ENCODE measurements around the gene MAPKAP1.

The MAPKAP1 gene

DNA sequence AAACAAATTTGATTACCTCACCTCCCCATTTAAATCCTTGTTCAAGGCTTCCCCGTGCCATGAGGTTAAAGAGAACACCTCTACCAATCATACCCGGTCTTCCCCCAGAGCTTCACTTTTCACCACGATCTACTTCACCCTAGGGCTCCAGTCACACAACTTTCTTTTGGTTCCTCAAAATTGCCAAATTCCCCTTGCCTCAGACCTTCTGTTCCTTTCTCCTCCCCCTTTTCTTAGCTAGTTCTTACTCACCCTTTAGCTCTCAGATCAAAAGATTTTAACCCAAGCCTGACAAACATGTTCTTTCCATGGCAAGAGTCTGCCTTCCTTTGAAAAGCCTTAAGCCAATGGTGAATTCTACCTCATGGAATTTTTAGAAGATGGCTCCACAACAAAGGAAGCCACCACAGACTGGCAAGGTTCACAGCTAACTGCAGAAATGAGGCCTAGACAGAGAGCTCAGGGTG is 56.7 kb downstream of the MAPKAP1 start:
- Histone ChIP-seq H3K4me1 (ENCODE audit: insufficient read depth, low read length) (peaks cover 3% of the 10 kb centered on the region; the same call in 1 of the 2 replicates), H3K4me2 (ENCODE audit: insufficient read depth, low read length) (no peak overlapping the region), H3K27ac (ENCODE audit: low read length) (no peak overlapping the region), H3K9me3 (ENCODE audit: insufficient read depth, low read length, severe bottlenecking) (no peaks in the 10 kb centered on the region), H3K9ac (ENCODE audit: low read depth, low read length) (no peak overlapping the region), H2AFZ (ENCODE audit: low read depth, low read length) (no peak overlapping the region), H3K4me3 (ENCODE audit: low read depth in 1 of 2, low read length in 2 of 2) (no peak overlapping the region), H4K20me1 (ENCODE audit: insufficient read depth, low read length) (peaks cover 9% of the 10 kb centered on the region), H3K36me3 (ENCODE audit: insufficient read depth, low read length) (peaks cover 6% of the 10 kb centered on the region; the same call in 1 of the 2 replicates), H3K27me3 (ENCODE audit: insufficient read depth, low read length, poor library complexity) (no peaks in the 10 kb centered on the region), H3K79me2 (ENCODE audit: insufficient read depth, low read length) (peaks cover 12% of the 10 kb centered on the region)
- TF ChIP-seq, protein P1, sequence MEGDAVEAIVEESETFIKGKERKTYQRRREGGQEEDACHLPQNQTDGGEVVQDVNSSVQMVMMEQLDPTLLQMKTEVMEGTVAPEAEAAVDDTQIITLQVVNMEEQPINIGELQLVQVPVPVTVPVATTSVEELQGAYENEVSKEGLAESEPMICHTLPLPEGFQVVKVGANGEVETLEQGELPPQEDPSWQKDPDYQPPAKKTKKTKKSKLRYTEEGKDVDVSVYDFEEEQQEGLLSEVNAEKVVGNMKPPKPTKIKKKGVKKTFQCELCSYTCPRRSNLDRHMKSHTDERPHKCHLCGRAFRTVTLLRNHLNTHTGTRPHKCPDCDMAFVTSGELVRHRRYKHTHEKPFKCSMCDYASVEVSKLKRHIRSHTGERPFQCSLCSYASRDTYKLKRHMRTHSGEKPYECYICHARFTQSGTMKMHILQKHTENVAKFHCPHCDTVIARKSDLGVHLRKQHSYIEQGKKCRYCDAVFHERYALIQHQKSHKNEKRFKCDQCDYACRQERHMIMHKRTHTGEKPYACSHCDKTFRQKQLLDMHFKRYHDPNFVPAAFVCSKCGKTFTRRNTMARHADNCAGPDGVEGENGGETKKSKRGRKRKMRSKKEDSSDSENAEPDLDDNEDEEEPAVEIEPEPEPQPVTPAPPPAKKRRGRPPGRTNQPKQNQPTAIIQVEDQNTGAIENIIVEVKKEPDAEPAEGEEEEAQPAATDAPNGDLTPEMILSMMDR (IDR thresholded peaks at IDR 0.05; ENCODE audit: borderline replicate concordance, extremely low read depth, low read length, poor library complexity, severe bottlenecking) = no peak
- TF ChIP-seq EZH2 (IDR thresholded peaks at IDR 0.05; ENCODE audit: borderline replicate concordance, low read depth, low read length, severe bottlenecking) = no peak
- DNase-seq = no peak
- ATAC-seq (ENCODE audit: insufficient read depth, low read depth) = no peak

DNA sequence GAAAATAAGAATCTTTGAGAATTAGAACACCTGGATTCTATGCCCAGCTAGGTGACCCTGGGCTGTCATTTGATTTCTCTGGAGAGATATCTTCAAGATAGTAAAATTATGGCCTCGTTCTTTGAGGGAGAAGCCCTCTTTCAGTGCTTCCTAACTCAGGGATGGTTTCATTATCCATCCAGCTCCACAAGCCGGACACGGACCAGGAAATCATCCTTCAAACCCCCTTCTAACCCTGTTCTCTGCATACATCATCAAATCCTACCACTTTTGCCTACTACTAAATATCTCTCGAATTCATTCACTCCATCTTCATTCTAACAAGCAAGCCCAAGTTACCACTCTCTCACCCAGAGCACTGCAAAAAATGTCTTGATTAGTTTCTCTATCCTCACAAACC is 57.2 kb downstream of the MAPKAP1 start:
- no peak overlapping the region for H3K9ac ChIP-seq (ENCODE audit: low read depth, low read length)
- no peaks in the 10 kb centered on the region for H3K27me3 ChIP-seq (ENCODE audit: insufficient read depth, low read length, poor library complexity)
- H3K79me2 ChIP-seq (ENCODE audit: insufficient read depth, low read length) = peaks cover 12% of the 10 kb centered on the region
- no peak overlapping the region for H3K27ac ChIP-seq (ENCODE audit: low read length)
- peaks cover 9% of the 10 kb centered on the region for H4K20me1 ChIP-seq (ENCODE audit: insufficient read depth, low read length)
- no peak for TF ChIP-seq EZH2 (IDR thresholded peaks at IDR 0.05; ENCODE audit: borderline replicate concordance, low read depth, low read length, severe bottlenecking)
- TF ChIP-seq, protein P1 (IDR thresholded peaks at IDR 0.05; ENCODE audit: borderline replicate concordance, extremely low read depth, low read length, poor library complexity, severe bottlenecking) = no peak
- H3K4me2 ChIP-seq (ENCODE audit: insufficient read depth, low read length) = no peak overlapping the region
- peaks cover 6% of the 10 kb centered on the region; the same call in 1 of the 2 replicates for H3K36me3 ChIP-seq (ENCODE audit: insufficient read depth, low read length)
- H3K9me3 ChIP-seq (ENCODE audit: insufficient read depth, low read length, severe bottlenecking) = no peaks in the 10 kb centered on the region
- peaks cover 3% of the 10 kb centered on the region; the same call in 1 of the 2 replicates for H3K4me1 ChIP-seq (ENCODE audit: insufficient read depth, low read length)
- no peak overlapping the region for H3K4me3 ChIP-seq (ENCODE audit: low read depth in 1 of 2, low read length in 2 of 2)
- no peak overlapping the region for H2AFZ ChIP-seq (ENCODE audit: low read depth, low read length)
- ATAC-seq (ENCODE audit: insufficient read depth, low read depth) (no peak), DNase-seq (no peak)

- H3K27ac ChIP-seq (ENCODE audit: low read length) = no peak overlapping the region
Observed at GRCh38 chr9:125649315-125649714, 57.7 kb downstream of the MAPKAP1 start.

More at GRCh38 chr9:125649315-125649714, 57.7 kb downstream of the MAPKAP1 start:
- Histone ChIP-seq H3K9me3 (ENCODE audit: insufficient read depth, low read length, severe bottlenecking) (no peaks in the 10 kb centered on the region), H3K79me2 (ENCODE audit: insufficient read depth, low read length) (peaks cover 12% of the 10 kb centered on the region), H3K4me1 (ENCODE audit: insufficient read depth, low read length) (peaks cover 3% of the 10 kb centered on the region; the same call in 1 of the 2 replicates), H4K20me1 (ENCODE audit: insufficient read depth, low read length) (peaks cover 9% of the 10 kb centered on the region), H3K4me3 (ENCODE audit: low read depth in 1 of 2, low read length in 2 of 2) (no peak overlapping the region), H3K36me3 (ENCODE audit: insufficient read depth, low read length) (peaks cover 6% of the 10 kb centered on the region; the same call in 1 of the 2 replicates), H3K27me3 (ENCODE audit: insufficient read depth, low read length, poor library complexity) (no peaks in the 10 kb centered on the region), H3K4me2 (ENCODE audit: insufficient read depth, low read length) (no peak overlapping the region), H3K9ac (ENCODE audit: low read depth, low read length) (no peak overlapping the region), H2AFZ (ENCODE audit: low read depth, low read length) (no peak overlapping the region)
- ATAC-seq (ENCODE audit: insufficient read depth, low read depth) (no peak), DNase-seq (no peak)
- TF ChIP-seq EZH2 (IDR thresholded peaks at IDR 0.05; ENCODE audit: borderline replicate concordance, low read depth, low read length, severe bottlenecking) = no peak
- TF ChIP-seq, protein P1 (IDR thresholded peaks at IDR 0.05; ENCODE audit: borderline replicate concordance, extremely low read depth, low read length, poor library complexity, severe bottlenecking) = no peak

Data from DND-41 (cell line).